Colonic mucosa (tissue), 4 donors: ENCODE data around the gene CDH26. TPM values are rescaled to one million over a fixed set of nuclear protein-coding genes. Genes with fewer than 3 reads are reported as not detected.

Experiments used
- DNase-seq: peaks from one replicate; pipeline ENCODE4 v3.0.0-alpha.2; 2020
- H3K27ac ChIP-seq: fragments of 200-600 bp; one replicate; pipeline ENCODE4 v1.8.0; 2021
- H3K27me3 ChIP-seq: fragments of 200-600 bp; one replicate; pipeline ENCODE4 v1.8.0; 2021
- H3K36me3 ChIP-seq: fragments of 200-600 bp; one replicate; pipeline ENCODE4 v1.8.0; 2021
- H3K4me1 ChIP-seq: fragments of 200-600 bp; one replicate; pipeline ENCODE4 v1.8.0; 2021; ENCODE audit warnings: mild to moderate bottlenecking
- H3K4me3 ChIP-seq: fragments of 200-600 bp; one replicate; pipeline ENCODE4 v1.8.0; 2021
- H3K9ac ChIP-seq, 2 donors: one replicate each; pipeline ENCODE4 v1.7.0; 2013; ENCODE audit warnings: control low read depth in 2 of 2, low read depth in 2 of 2, low read length in 2 of 2
- H3K9me3 ChIP-seq: fragments of 200-600 bp; one replicate; pipeline ENCODE4 v1.8.0; 2021
- CTCF ChIP-seq: fragments of 200-600 bp; IDR thresholded peaks from one replicate; pipeline ENCODE4 v1.8.0; 2022; ENCODE audit warnings: antibody characterized with exemption, mild to moderate bottlenecking
- intact Hi-C: fragments of 100-400 bp; cut with DNase I; formaldehyde crosslinking; loops from one replicate; pipeline ENCODE4 v1.14.1; 2022
- total RNA-seq, 2 donors: library from RNA; stranded (reverse); fragmentation: NEBNext Ultra II Directional in 1 of 2; extraction: Animal tissue kit (Norgen Biotek cat#: 25700) in 1 of 2; gene quantifications; one replicate each; pipeline ENCODE4 v1.2.1, GENCODE V29; 2021
- donor health status: healthy.
- donor health status: DM: no; HTN: no; CAD: no.
- donor health status: DM: no; HTN: no; CAD: no.

The CDH26 gene
- total RNA-seq, 2 donors from 2014 or later: 0.27 to 0.45 TPM

- no peak overlapping the region for H3K9ac ChIP-seq
- no peaks in the 10 kb centered on the region for H3K4me1 ChIP-seq
- H3K9me3 ChIP-seq: no peaks in the 10 kb centered on the region
- TF ChIP-seq CTCF: no peak
- H3K27ac ChIP-seq: no peak overlapping the region
- DNase-seq: no peak
- intact Hi-C loops: no loop called here
- no peaks in the 10 kb centered on the region for H3K27me3 ChIP-seq
- no peak overlapping the region for H3K4me3 ChIP-seq
- H3K36me3 ChIP-seq: no peaks in the 10 kb centered on the region
These were observed 55.3 kb downstream of the CDH26 start for GRCh38 chr20:60013296-60014139.

GRCh38 chr20:60016406-60016805 lies 58.2 kb downstream of the CDH26 start:
- DNase-seq: no peak
- no peaks in the 10 kb centered on the region for H3K9me3 ChIP-seq
- TF ChIP-seq CTCF: no peak
- H3K36me3 ChIP-seq: no peaks in the 10 kb centered on the region
- intact Hi-C loops: no loop called here
- H3K27me3 ChIP-seq: no peaks in the 10 kb centered on the region
- H3K4me1 ChIP-seq: no peaks in the 10 kb centered on the region
- no peak overlapping the region for H3K27ac ChIP-seq
- H3K4me3 ChIP-seq: no peak overlapping the region
- no peak overlapping the region for H3K9ac ChIP-seq

- no peak for DNase-seq
- no peak for TF ChIP-seq CTCF
- Histone ChIP-seq H3K4me1 (no peaks in the 10 kb centered on the region), H3K9ac (no peak overlapping the region), H3K27ac (no peak overlapping the region), H3K27me3 (no peaks in the 10 kb centered on the region), H3K9me3 (no peaks in the 10 kb centered on the region), H3K36me3 (no peaks in the 10 kb centered on the region), H3K4me3 (no peak overlapping the region)
- intact Hi-C loops: no loop called here
These were observed 62.0 kb downstream of the CDH26 start for GRCh38 chr20:60020251-60020650.

GRCh38 chr20:60021104-60021503 lies 62.9 kb downstream of the CDH26 start:
- intact Hi-C loops: no loop called here
- Histone ChIP-seq H3K27ac (no peak overlapping the region), H3K36me3 (no peaks in the 10 kb centered on the region), H3K4me3 (no peak overlapping the region), H3K4me1 (no peaks in the 10 kb centered on the region), H3K27me3 (no peaks in the 10 kb centered on the region), H3K9me3 (no peaks in the 10 kb centered on the region), H3K9ac (no peak overlapping the region)
- no peak for TF ChIP-seq CTCF
- no peak for DNase-seq

GRCh38 chr20:60022849-60023248 lies 64.6 kb downstream of the CDH26 start:
- Histone ChIP-seq H3K9ac (no peak overlapping the region), H3K4me1 (no peaks in the 10 kb centered on the region), H3K9me3 (no peaks in the 10 kb centered on the region), H3K4me3 (no peak overlapping the region), H3K27me3 (no peaks in the 10 kb centered on the region), H3K36me3 (no peaks in the 10 kb centered on the region), H3K27ac (no peak overlapping the region)
- TF ChIP-seq CTCF: no peak
- no peak for DNase-seq
- intact Hi-C loops: no loop called here
